ENCODE results near the gene SELENON.

Gene SELENON

GRCh38 chr1:25864434-25864833 lies 64.4 kb downstream of the SELENON start:
- DNase-seq (ENCODE audit: low read depth), result no peak

GRCh38 chr1:25866288-25866687 lies 66.3 kb downstream of the SELENON start:
- DNase-seq (ENCODE audit: low read depth), result no peak

- DNase-seq (ENCODE audit: low read depth), result no peak
These were observed 67.4 kb downstream of the SELENON start for GRCh38 chr1:25867210-25867991.
